NCI-H748 (cell line): ENCODE measurements around the gene ORMDL2.
"Not testable (repeated sequence)": the region's sequence is repeated elsewhere in the genome, so short reads cannot be mapped to it uniquely, and the experiment has no call there.

Experiments
- DNase-seq: peaks from one replicate; lab custom pipeline; 2025; ENCODE audit not compliant: unreplicated experiment; lab: John Stamatoyannopoulos, UW

The ORMDL2 gene

GRCh38 chr12:55850401-55850800 lies 32.6 kb downstream of the ORMDL2 start:
- no peak for DNase-seq

- DNase-seq: no peak
Measured at GRCh38 chr12:55850893-55851292, 33.1 kb downstream of the ORMDL2 start.

GRCh38 chr12:55852740-55853139 lies 34.9 kb downstream of the ORMDL2 start:
- no peak for DNase-seq

GRCh38 chr12:55861396-55861795 lies 43.6 kb downstream of the ORMDL2 start:
- DNase-seq: no peak

- DNase-seq: no peak
Measured at GRCh38 chr12:55861871-55862270, 44.0 kb downstream of the ORMDL2 start.

- DNase-seq: no peak
Measured at GRCh38 chr12:55862286-55862685, 44.4 kb downstream of the ORMDL2 start.

GRCh38 chr12:55862931-55863330 lies 45.1 kb downstream of the ORMDL2 start:
- DNase-seq: not testable (repeated sequence)

GRCh38 chr12:55865327-55865726 lies 47.5 kb downstream of the ORMDL2 start:
- DNase-seq: no peak

GRCh38 chr12:55866454-55867004 lies 48.7 kb downstream of the ORMDL2 start:
- DNase-seq: not testable (repeated sequence)
